HepG2 (cell line): ENCODE data around the gene PRR33. TPM values are rescaled to one million over a fixed set of nuclear protein-coding genes. Genes with fewer than 3 reads are reported as not detected.

Experiments
- ATAC-seq: fragments of 200-7000 bp; cut with Tn5 transposase; 3 replicates; pipeline ENCODE4 v1.9.1; 2020; ENCODE audit warnings: mild to moderate bottlenecking, moderate library complexity
- BruUV-seq: library from RNA; stranded (reverse); fragments of 400-500 nt; replicated peaks from 2 replicates; lab custom pipeline; 2021; lab: Mats Ljungman, UMichigan
- CTCF ChIA-PET: fragments of 300-600 bp; formaldehyde crosslinking; extraction: SDS; loops from one replicate; lab custom pipeline; 2021; ENCODE audit warnings: low total read pairs, inconsistent platforms, low intra/inter-chr PET ratio; lab: Yijun Ruan, JAX
- POLR2A ChIA-PET: fragments of 350-600 bp; sonication (Branson Sonifier 250); formaldehyde crosslinking; loops from one replicate; lab custom pipeline; 2020; ENCODE audit warnings: antibody characterized with exemption, inconsistent platforms; lab: Yijun Ruan, JAX
- DNase-seq: peaks from one replicate; pipeline ENCODE4 v3.0.0-alpha.2; 2015; ENCODE audit warnings: low spot score
- FAIRE-seq: peaks from 3 replicates; lab custom pipeline; 2011; peaks lifted over from hg19 to GRCh38; lab: Jason Lieb, UNC
- H2AFZ ChIP-seq: one replicate; pipeline ENCODE4 v1.6.1; 2011; ENCODE audit warnings: low read length, inconsistent platforms
- H3K27ac ChIP-seq: fragments of 300-600 bp; 3 replicates; pipeline ENCODE4 v1.8.0; 2011; ENCODE audit warnings: mixed run types, mild to moderate bottlenecking, mixed read lengths, low read length, inconsistent platforms; ENCODE audit not compliant: insufficient read depth; ENCODE audit errors: extremely low read length
- H3K27me3 ChIP-seq, 2 experiments: fragments of 200-600 bp in 1 of 2; 2 replicates in 1 of 2; 3 replicates in 1 of 2; pipeline versions ENCODE4 v1.6.0 to v1.8.0; 2011; ENCODE audit warnings: low read length in 2 of 2, mild to moderate bottlenecking in 2 of 2, moderate library complexity in 2 of 2, inconsistent platforms in 1 of 2; ENCODE audit not compliant: insufficient read depth in 2 of 2, control insufficient read depth in 1 of 2
- H3K36me3 ChIP-seq, 2 experiments: fragments of 200-600 bp in 1 of 2; replicated peaks in 1 of 2; 2 replicates in 1 of 2; 3 replicates in 1 of 2; pipeline versions ENCODE4 v1.5.1 to v1.8.0; 2011; ENCODE audit warnings: low read length in 2 of 2, inconsistent platforms in 1 of 2; ENCODE audit not compliant: insufficient read depth in 2 of 2, control insufficient read depth in 1 of 2
- H3K4me1 ChIP-seq: 2 replicates; pipeline ENCODE4 v1.5.1; 2012; ENCODE audit warnings: low read length, inconsistent platforms; ENCODE audit not compliant: insufficient read depth
- H3K4me2 ChIP-seq: 2 replicates; pipeline ENCODE4 v1.6.0; 2011; ENCODE audit warnings: low read depth, low read length, inconsistent platforms
- H3K4me3 ChIP-seq, 3 experiments: fragments of 200-600 bp in 1 of 3; sonication (generic), shearing (Covaris generic) in 1 of 3; replicated peaks in 1 of 3; 2 replicates each; pipeline ENCODE4 v1.5.1; 2011 to 2016; ENCODE audit warnings: low read length in 3 of 3, inconsistent platforms in 2 of 3, low read depth in 2 of 3, mild to moderate bottlenecking in 2 of 3, control low read depth in 1 of 3, mixed read lengths in 1 of 3; ENCODE audit not compliant: insufficient read depth in 1 of 3
- H3K79me2 ChIP-seq: one replicate; pipeline ENCODE4 v1.6.1; 2011; ENCODE audit warnings: low read length, inconsistent platforms; ENCODE audit not compliant: insufficient read depth
- H3K9ac ChIP-seq: 2 replicates; pipeline ENCODE4 v1.6.0; 2011; ENCODE audit warnings: mild to moderate bottlenecking, low read depth, low read length, inconsistent platforms; ENCODE audit not compliant: insufficient read depth
- H3K9me3 ChIP-seq: 2 replicates; pipeline ENCODE4 v1.5.1; 2012; ENCODE audit warnings: mild to moderate bottlenecking, low read length
- H4K20me1 ChIP-seq: 2 replicates; pipeline ENCODE4 v1.6.0; 2011; ENCODE audit warnings: inconsistent platforms, mild to moderate bottlenecking, low read length, moderate library complexity; ENCODE audit not compliant: insufficient read depth
- DNMT3B ChIP-seq: conservative IDR thresholded peaks from 2 replicates; pipeline ENCODE4 v1.6.1; 2016; ENCODE audit warnings: missing biosample characterization, control low read depth
- EP300 ChIP-seq, 3 experiments: sonication (generic) in 1 of 3; formaldehyde crosslinking in 1 of 3; IDR thresholded peaks; 2 replicates each; pipeline versions ENCODE4 v1.5.1 to v1.6.1; 2011 to 2020; ENCODE audit warnings: low read depth in 2 of 3, low read length in 2 of 3, borderline replicate concordance in 1 of 3, improper control_type of control experiment in 1 of 3, mild to moderate bottlenecking in 1 of 3, missing genetic modification reagents in 1 of 3, moderate library complexity in 1 of 3
- KDM5A ChIP-seq: fragments of 200-600 bp; sonication (generic); IDR thresholded peaks from 2 replicates; pipeline ENCODE4 v1.7.0; 2018; ENCODE audit warnings: antibody characterized with exemption, mild to moderate bottlenecking, low read length, borderline replicate concordance
- PRMT3 ChIP-seq: sonication (generic); formaldehyde crosslinking; IDR thresholded peaks from 2 replicates; pipeline ENCODE4 v1.8.1; 2022; ENCODE audit warnings: low read depth, mild to moderate bottlenecking, moderate library complexity, missing genetic modification reagents, borderline replicate concordance
- RFX1 ChIP-seq: fragments of 450-650 bp; IDR thresholded peaks from 2 replicates; pipeline ENCODE4 v1.6.1; 2017
- SP1 ChIP-seq, 2 experiments: fragments of 450-650 bp in 1 of 2; sonication (generic) in 1 of 2; formaldehyde crosslinking in 1 of 2; IDR thresholded peaks; 2 replicates each; pipeline versions ENCODE4 v1.4.0 to v1.6.1; 2016 to 2020; ENCODE audit warnings: missing genetic modification reagents in 1 of 2
- THAP11 ChIP-seq: IDR thresholded peaks from 2 replicates; pipeline ENCODE4 v1.6.1; 2016; ENCODE audit warnings: missing biosample characterization, missing genetic modification reagents
- YEATS2 ChIP-seq: sonication (generic); formaldehyde crosslinking; IDR thresholded peaks from 2 replicates; pipeline ENCODE4 v1.4.0; 2020; ENCODE audit warnings: missing genetic modification reagents, borderline replicate concordance
- ZNF253 ChIP-seq: sonication (generic); formaldehyde crosslinking; IDR thresholded peaks from 2 replicates; pipeline ENCODE4 v1.8.0; 2022; ENCODE audit warnings: mild to moderate bottlenecking, missing genetic modification reagents, borderline replicate concordance
- ZNF564 ChIP-seq: sonication (generic); formaldehyde crosslinking; IDR thresholded peaks from 2 replicates; pipeline ENCODE4 v1.8.1; 2023; ENCODE audit warnings: mild to moderate bottlenecking, missing genetic modification reagents
- ZNF614 ChIP-seq: IDR thresholded peaks from 2 replicates; pipeline ENCODE4 v1.6.1; 2018; ENCODE audit warnings: missing biosample characterization, missing genetic modification reagents, inconsistent platforms, borderline replicate concordance
- ZNF788 ChIP-seq: sonication (generic); formaldehyde crosslinking; IDR thresholded peaks from 2 replicates; pipeline ENCODE4 v1.5.0; 2020; ENCODE audit warnings: mild to moderate bottlenecking, missing genetic modification reagents, borderline replicate concordance
- WGBS: methylation state at CpG from one replicate; pipeline ENCODE4 v1.1.6; 2017; ENCODE audit warnings: low lambda C conversion rate; 5-methylcytosine and 5-hydroxymethylcytosine counted together
- in situ Hi-C: cut with HindIII; loops from 2 replicates; pipeline ENCODE4 v1.10.0; 2017; ENCODE audit warnings: low pct_unique_long_range_greater_than_20kb; ENCODE audit not compliant: extremely low pct_ligation_motif_present
- intact Hi-C: fragments of 100-400 bp; cut with micrococcal nuclease; formaldehyde crosslinking; loops from one replicate; pipeline ENCODE4 v1.10.0; 2022; ENCODE audit not compliant: unreplicated experiment
- polyA plus RNA-seq, 8 experiments: library from polyadenylated mRNA; depleted of rRNA in 3 of 8; stranded (reverse) in 7 of 8; unstranded in 1 of 8; fragments of >200 nt; fragmentation: Illumina TruSeq in 4 of 8; extraction: Trizol in 4 of 8; gene quantifications; 2 replicates each; pipeline versions ENCODE4 v1.2.1 to v1.2.3, GENCODE V29; 2011 to 2016; ENCODE audit warnings: low read depth in 4 of 8, missing spikeins in 1 of 8, mixed read lengths in 1 of 8; ENCODE audit not compliant: insufficient read depth in 1 of 8
- total RNA-seq, 5 experiments: library from RNA; depleted of rRNA; stranded (reverse); fragments of >200 nt; fragmentation: Illumina TruSeq; extraction: Trizol; gene quantifications; 2 replicates each; pipeline ENCODE4 v1.2.3, GENCODE V29; 2016; ENCODE audit warnings: low read depth in 1 of 5
- TF ChIP-seq, protein P1 (sequence below): IDR thresholded peaks from 2 replicates; pipeline ENCODE4 v1.6.1; 2016
- TF ChIP-seq, protein P2 (sequence below): sonication (generic); formaldehyde crosslinking; conservative IDR thresholded peaks from 2 replicates; pipeline ENCODE4 v1.4.0; 2020; ENCODE audit warnings: missing genetic modification reagents
- TF ChIP-seq, protein P3 (sequence below): sonication (generic); formaldehyde crosslinking; IDR thresholded peaks from 2 replicates; pipeline ENCODE4 v1.8.0; 2022; ENCODE audit warnings: low read depth, missing genetic modification reagents
- TF ChIP-seq, protein P4 (sequence below): sonication (generic); formaldehyde crosslinking; IDR thresholded peaks from 2 replicates; pipeline ENCODE4 v1.4.0; 2020; ENCODE audit warnings: missing genetic modification reagents; ENCODE audit errors: not compliant biosample characterization

PRR33 gene
- total and polyA plus RNA-seq, 2 of the 13 experiments (the other 11 are each of a cell fraction or from before 2014, with no cell fraction given): not detected

DNA sequence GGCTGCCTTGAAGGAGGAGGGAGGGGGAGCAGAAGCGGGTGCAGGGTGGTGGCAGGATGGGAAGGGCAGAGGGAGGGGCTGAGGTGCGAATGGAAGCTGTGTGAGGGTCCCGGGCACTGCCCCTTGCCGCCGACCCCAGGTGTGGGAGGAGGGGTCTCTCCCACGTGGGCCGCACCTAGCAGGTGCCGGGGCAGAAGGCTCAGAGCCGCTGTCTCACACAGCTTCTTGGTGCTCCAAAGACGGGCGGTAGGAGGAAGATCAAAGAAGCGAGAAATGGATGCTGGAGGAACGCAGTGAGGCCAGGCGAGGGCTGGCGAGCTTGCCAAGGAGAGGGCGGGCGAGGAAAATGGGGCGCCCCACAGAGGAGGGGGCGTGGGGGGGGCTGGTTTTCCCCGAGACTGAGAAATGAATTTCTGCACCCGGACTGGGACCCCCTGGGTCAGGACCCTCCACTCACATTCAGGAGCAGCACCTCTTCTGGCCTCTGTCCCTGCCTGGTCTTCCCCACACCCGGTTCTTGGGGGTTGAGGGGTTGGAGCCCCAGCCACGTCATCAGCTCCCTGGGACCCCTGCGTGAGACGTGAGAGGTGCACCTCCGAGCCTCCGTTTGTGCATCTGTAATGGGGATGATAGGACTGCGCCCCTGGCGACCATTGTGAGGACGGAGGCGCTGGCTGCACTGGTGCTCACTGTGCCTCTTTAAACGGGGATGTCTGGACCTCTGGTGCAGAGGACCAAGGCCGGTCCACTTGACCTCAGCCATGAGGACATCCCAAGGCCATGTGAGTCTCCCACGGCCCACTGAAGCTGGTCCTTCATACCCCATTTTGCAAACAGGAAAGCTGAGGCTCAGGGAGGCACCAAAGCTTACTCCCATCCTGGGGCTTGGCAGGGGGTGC, 22.0 kb downstream of the PRR33 start (continued):
- TF ChIP-seq EP300 (IDR thresholded peaks at IDR 0.05; ENCODE audit: low read depth in 2 of 2, low read length in 2 of 2) (no peak), EP300 (CRISPR knock-in tag; IDR thresholded peaks at IDR 0.05; ENCODE audit: borderline replicate concordance) (no peak)

DNA sequence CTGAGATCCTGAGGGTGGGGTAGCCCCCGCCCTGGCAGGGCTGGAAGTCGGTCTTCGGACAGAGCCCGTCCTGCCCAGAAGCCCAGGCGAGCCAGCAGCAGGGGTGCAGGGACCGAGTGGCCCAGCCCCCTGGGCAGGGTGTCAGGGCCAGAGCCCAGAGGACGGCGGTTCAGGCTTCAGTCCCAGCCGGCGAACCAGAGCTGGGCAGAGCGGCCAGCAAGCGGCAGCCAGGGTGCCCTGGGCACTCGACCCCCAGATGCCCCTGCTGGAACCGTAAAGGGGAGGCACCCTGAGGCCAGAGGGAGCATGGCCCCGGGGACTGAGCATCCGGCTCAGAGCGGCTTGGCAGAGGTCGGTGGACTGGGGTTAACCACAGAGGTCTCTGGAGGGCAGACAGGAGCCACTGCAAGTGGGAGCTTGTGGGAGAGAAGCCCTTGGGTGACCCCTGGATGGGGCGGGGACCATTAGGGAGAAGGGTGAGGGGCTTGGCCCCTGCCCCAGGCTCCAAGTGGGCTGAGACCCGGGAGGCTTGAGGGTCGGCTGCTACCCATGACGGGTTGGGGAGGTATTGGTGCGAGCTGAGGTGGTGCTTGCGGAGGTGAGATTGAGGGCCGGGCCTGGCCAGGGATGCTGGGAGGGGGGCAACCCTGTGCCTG, 22.9 kb downstream of the PRR33 start:
- no TSS peak for BruUV-seq
- intact Hi-C loops: no loop called here
- TF ChIP-seq SP1 (IDR thresholded peaks at IDR 0.05) (no peak), SP1 (CRISPR knock-in tag; IDR thresholded peaks at IDR 0.05) (no peak), ZNF253 (CRISPR knock-in tag) (no peak), ZNF614 (CRISPR knock-in tag) (no peak), THAP11 (no peak), ZNF564 (no peak), KDM5A (no peak), PRMT3 (CRISPR knock-in tag) (no peak), YEATS2 (CRISPR knock-in tag) (no peak), ZNF788 (CRISPR knock-in tag) (no peak), DNMT3B (no peak), RFX1 (no peak)
- TF ChIP-seq, protein P1, sequence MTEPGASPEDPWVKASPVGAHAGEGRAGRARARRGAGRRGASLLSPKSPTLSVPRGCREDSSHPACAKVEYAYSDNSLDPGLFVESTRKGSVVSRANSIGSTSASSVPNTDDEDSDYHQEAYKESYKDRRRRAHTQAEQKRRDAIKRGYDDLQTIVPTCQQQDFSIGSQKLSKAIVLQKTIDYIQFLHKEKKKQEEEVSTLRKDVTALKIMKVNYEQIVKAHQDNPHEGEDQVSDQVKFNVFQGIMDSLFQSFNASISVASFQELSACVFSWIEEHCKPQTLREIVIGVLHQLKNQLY (CRISPR knock-in tag): no peak
- TF ChIP-seq, protein P2, sequence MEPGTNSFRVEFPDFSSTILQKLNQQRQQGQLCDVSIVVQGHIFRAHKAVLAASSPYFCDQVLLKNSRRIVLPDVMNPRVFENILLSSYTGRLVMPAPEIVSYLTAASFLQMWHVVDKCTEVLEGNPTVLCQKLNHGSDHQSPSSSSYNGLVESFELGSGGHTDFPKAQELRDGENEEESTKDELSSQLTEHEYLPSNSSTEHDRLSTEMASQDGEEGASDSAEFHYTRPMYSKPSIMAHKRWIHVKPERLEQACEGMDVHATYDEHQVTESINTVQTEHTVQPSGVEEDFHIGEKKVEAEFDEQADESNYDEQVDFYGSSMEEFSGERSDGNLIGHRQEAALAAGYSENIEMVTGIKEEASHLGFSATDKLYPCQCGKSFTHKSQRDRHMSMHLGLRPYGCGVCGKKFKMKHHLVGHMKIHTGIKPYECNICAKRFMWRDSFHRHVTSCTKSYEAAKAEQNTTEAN: no peak
- TF ChIP-seq, protein P3, sequence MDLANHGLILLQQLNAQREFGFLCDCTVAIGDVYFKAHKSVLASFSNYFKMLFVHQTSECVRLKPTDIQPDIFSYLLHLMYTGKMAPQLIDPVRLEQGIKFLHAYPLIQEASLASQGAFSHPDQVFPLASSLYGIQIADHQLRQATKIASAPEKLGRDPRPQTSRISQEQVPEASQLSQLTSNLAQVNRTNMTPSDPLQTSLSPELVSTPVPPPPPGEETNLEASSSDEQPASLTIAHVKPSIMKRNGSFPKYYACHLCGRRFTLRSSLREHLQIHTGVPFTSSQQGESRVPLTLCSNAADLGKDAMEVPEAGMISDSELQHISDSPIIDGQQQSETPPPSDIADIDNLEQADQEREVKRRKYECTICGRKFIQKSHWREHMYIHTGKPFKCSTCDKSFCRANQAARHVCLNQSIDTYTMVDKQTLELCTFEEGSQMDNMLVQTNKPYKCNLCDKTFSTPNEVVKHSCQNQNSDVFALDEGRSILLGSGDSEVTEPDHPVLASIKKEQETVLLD (CRISPR knock-in tag): no peak
- TF ChIP-seq, protein P4, sequence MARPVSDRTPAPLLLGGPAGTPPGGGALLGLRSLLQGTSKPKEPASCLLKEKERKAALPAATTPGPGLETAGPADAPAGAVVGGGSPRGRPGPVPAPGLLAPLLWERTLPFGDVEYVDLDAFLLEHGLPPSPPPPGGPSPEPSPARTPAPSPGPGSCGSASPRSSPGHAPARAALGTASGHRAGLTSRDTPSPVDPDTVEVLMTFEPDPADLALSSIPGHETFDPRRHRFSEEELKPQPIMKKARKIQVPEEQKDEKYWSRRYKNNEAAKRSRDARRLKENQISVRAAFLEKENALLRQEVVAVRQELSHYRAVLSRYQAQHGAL (CRISPR knock-in tag): no peak

More for the DNA sequence above, 22.9 kb downstream of the PRR33 start:
- no peak overlapping the region for H3K4me2 ChIP-seq
- no peak overlapping the region for H3K9ac ChIP-seq
- no peaks in the 10 kb centered on the region for H3K36me3 ChIP-seq
- ChIA-PET CTCF (no interaction called here), POLR2A (no interaction called here)
- H3K4me3 ChIP-seq: no peak overlapping the region
- no peaks in the 10 kb centered on the region for H4K20me1 ChIP-seq
- no peak overlapping the region for H2AFZ ChIP-seq
- no peaks in the 10 kb centered on the region for H3K9me3 ChIP-seq
- no peaks in the 10 kb centered on the region for H3K79me2 ChIP-seq
- H3K27me3 ChIP-seq: peaks cover 25 to 85% of the 10 kb centered on the region in 2 experiments
- no peak for DNase-seq
- no peak for ATAC-seq
- WGBS: 23% methylated on average over 14 of the region's 25 CpGs
- H3K4me1 ChIP-seq: no peaks in the 10 kb centered on the region
- in situ Hi-C loops: no loop called here
- no peak overlapping the region for H3K27ac ChIP-seq
- FAIRE-seq: no peak
